Esophagus muscularis mucosa (tissue), 3 donors: ENCODE data around the gene SHLD1.

Experiments
- POLR2AphosphoS5 ChIP-seq, 2 donors: sonication (generic); formaldehyde crosslinking; IDR thresholded peaks; one replicate each; pipeline ENCODE4 v1.6.1; 2017; ENCODE audit warnings: antibody characterized with exemption in 2 of 2
- TF ChIP-seq, protein P1 (sequence below), 3 experiments: fragments of 200-600 bp in 2 of 3; fragments of 450-650 bp in 1 of 3; sonication (generic) in 2 of 3; IDR thresholded peaks; one replicate each; pipeline ENCODE4 v1.5.1; 2017 to 2019; ENCODE audit warnings: antibody characterized with exemption in 3 of 3, mild to moderate bottlenecking in 2 of 3, moderate library complexity in 1 of 3

DNA sequence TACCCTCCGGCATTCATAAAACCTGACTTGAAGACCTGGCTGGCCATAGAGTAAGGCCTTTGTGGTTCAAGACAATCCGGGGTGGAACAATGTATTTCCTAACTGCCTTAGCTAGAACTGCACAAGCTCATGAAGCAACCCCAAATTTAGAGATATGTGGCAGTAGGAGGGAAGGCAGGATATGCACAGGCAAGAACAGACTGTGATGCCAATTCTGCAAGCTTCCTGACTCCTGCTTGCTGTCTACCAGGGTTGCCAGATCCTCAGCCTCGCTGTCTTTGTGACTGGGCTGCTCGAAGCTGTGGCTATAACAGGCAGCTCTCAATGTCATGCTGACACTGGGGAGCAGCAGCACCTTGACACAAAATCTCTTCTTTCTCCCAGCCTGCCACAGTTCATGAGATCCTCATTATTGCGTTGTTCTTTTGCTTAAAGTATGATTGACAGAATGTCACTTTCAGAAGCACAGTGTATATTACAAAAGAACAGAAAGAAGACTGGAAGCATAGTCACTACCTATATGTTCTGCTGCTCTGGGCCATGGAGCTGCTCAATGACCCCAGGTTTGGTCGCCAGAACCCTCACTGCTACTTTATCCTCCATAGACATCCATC is 18.3 kb upstream of the SHLD1 start:
- TF ChIP-seq, protein P1, sequence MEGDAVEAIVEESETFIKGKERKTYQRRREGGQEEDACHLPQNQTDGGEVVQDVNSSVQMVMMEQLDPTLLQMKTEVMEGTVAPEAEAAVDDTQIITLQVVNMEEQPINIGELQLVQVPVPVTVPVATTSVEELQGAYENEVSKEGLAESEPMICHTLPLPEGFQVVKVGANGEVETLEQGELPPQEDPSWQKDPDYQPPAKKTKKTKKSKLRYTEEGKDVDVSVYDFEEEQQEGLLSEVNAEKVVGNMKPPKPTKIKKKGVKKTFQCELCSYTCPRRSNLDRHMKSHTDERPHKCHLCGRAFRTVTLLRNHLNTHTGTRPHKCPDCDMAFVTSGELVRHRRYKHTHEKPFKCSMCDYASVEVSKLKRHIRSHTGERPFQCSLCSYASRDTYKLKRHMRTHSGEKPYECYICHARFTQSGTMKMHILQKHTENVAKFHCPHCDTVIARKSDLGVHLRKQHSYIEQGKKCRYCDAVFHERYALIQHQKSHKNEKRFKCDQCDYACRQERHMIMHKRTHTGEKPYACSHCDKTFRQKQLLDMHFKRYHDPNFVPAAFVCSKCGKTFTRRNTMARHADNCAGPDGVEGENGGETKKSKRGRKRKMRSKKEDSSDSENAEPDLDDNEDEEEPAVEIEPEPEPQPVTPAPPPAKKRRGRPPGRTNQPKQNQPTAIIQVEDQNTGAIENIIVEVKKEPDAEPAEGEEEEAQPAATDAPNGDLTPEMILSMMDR (IDR thresholded peaks at IDR 0.05) = no peak
- peak; percentile 20 to 75 for TF ChIP-seq POLR2AphosphoS5 (IDR thresholded peaks at IDR 0.05)
